Mesothelial cell of epicardium (in vitro differentiated cells): ENCODE data around the gene HIBADH. TPM values are rescaled to one million over a fixed set of nuclear protein-coding genes. Genes with fewer than 3 reads are reported as not detected.

Experiments
- DNase-seq, 2 experiments: peaks; one replicate each; pipeline ENCODE4 v3.0.0; 2021; ENCODE audit warnings: low spot score in 2 of 2; ENCODE audit not compliant: unreplicated experiment in 2 of 2
- H3K27ac Mint-ChIP-seq: 2 replicates; pipeline ENCODE4 v1.8.0; 2021; ENCODE audit warnings: mixed read lengths
- H3K27me3 Mint-ChIP-seq: 2 replicates; pipeline ENCODE4 v1.8.0; 2021; ENCODE audit warnings: low read depth, mixed read lengths
- H3K36me3 Mint-ChIP-seq: 2 replicates; pipeline ENCODE4 v1.8.0; 2021; ENCODE audit warnings: mixed read lengths
- H3K4me1 Mint-ChIP-seq: 2 replicates; pipeline ENCODE4 v1.8.0; 2021; ENCODE audit warnings: mixed read lengths
- H3K4me3 Mint-ChIP-seq: 2 replicates; pipeline ENCODE4 v1.8.0; 2021; ENCODE audit warnings: mild to moderate bottlenecking, moderate library complexity, mixed read lengths
- H3K9me3 Mint-ChIP-seq: 2 replicates; pipeline ENCODE4 v1.8.0; 2021; ENCODE audit warnings: mixed read lengths
- CTCF ChIP-seq: fragments of 200-600 bp; sonication (generic); IDR thresholded peaks from one replicate; pipeline ENCODE4 v1.5.0; 2021; ENCODE audit warnings: antibody characterized with exemption; ENCODE audit not compliant: unreplicated experiment
- total RNA-seq: library from RNA; stranded (reverse); gene quantifications from 3 replicates; pipeline ENCODE4 v1.2.1, GENCODE V29; 2021

The HIBADH gene
- total RNA-seq, 1 donor from 2014 or later, result 33.2 TPM

GRCh38 chr7:27634671-27635493 is 27.8 kb downstream of the HIBADH start:
- Mint-ChIP-seq H3K27ac (no peak overlapping the region), H3K9me3 (peaks cover 8% of the 10 kb centered on the region), H3K4me1 (peaks cover 9% of the 10 kb centered on the region), H3K27me3 (no peaks in the 10 kb centered on the region), H3K36me3 (peaks cover 24% of the 10 kb centered on the region), H3K4me3 (no peak overlapping the region)
- TF ChIP-seq CTCF, result no peak
- DNase-seq, result no peak

- no peak overlapping the region for H3K27ac Mint-ChIP-seq
- H3K9me3 Mint-ChIP-seq, result no peaks in the 10 kb centered on the region
- peaks cover 9% of the 10 kb centered on the region for H3K4me1 Mint-ChIP-seq
- peaks cover 17% of the 10 kb centered on the region for H3K36me3 Mint-ChIP-seq
- no peak for DNase-seq
- TF ChIP-seq CTCF, result no peak
- H3K4me3 Mint-ChIP-seq, result no peak overlapping the region
- no peaks in the 10 kb centered on the region for H3K27me3 Mint-ChIP-seq
These were observed 29.6 kb downstream of the HIBADH start for GRCh38 chr7:27633062-27633461.

- Mint-ChIP-seq H3K9me3 (no peaks in the 10 kb centered on the region), H3K27me3 (no peaks in the 10 kb centered on the region)
- DNase-seq, result no peak
These were observed 31.3 kb downstream of the HIBADH start for GRCh38 chr7:27631391-27631790.

GRCh38 chr7:27627146-27627545 is 35.5 kb downstream of the HIBADH start:
- no peak for TF ChIP-seq CTCF
- Mint-ChIP-seq H3K9me3 (peaks cover 17% of the 10 kb centered on the region), H3K27ac (no peak overlapping the region), H3K4me1 (no peaks in the 10 kb centered on the region), H3K4me3 (no peak overlapping the region), H3K36me3 (peaks cover 39% of the 10 kb centered on the region), H3K27me3 (no peaks in the 10 kb centered on the region)
- DNase-seq, result no peak

More at GRCh38 chr7:27631391-27631790, 31.3 kb downstream of the HIBADH start:
- Mint-ChIP-seq H3K4me1 (peaks cover 4% of the 10 kb centered on the region), H3K36me3 (peaks cover 23% of the 10 kb centered on the region), H3K27ac (no peak overlapping the region), H3K4me3 (no peak overlapping the region)
- no peak for TF ChIP-seq CTCF

GRCh38 chr7:27619492-27619891 is 43.2 kb downstream of the HIBADH start:
- Mint-ChIP-seq H3K36me3 (peaks cover 81% of the 10 kb centered on the region), H3K4me3 (no peak overlapping the region), H3K4me1 (peaks cover 1% of the 10 kb centered on the region), H3K27ac (no peak overlapping the region), H3K27me3 (no peaks in the 10 kb centered on the region), H3K9me3 (peaks cover 55% of the 10 kb centered on the region)
- DNase-seq, result no peak
- no peak for TF ChIP-seq CTCF
